GM19193 (cell line): ENCODE data around the gene DPYSL3.

Experiments used
- POLR2A ChIP-seq: IDR thresholded peaks from 4 replicates; pipeline ENCODE4 v1.6.1; 2011; ENCODE audit not compliant: insufficient read depth, insufficient read length; ENCODE audit errors: extremely low read depth

DPYSL3 gene

GRCh38 chr5:147415651-147416050 lies 94.2 kb downstream of the DPYSL3 start:
- no peak for TF ChIP-seq POLR2A

DNA sequence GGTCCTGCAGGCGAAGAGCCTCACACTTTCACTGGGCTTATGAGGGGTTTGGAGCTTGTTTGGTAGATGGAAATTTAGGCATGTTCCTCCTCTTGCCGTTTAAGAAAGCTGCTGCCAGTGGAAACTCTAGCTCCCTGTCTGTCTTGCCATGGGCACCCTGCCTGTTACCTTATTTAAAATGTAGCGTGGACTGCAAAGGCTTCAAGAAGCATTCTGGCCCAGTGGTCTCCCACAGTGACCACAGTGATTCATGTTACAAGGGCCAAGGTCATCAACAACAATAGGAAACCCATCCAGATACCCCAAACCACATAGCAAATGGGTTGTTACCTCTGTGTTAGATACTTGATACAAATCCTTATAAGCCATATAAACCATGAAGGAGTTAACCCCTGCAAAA lies 96.6 kb downstream of the DPYSL3 start:
- TF ChIP-seq POLR2A, result no peak

DNA sequence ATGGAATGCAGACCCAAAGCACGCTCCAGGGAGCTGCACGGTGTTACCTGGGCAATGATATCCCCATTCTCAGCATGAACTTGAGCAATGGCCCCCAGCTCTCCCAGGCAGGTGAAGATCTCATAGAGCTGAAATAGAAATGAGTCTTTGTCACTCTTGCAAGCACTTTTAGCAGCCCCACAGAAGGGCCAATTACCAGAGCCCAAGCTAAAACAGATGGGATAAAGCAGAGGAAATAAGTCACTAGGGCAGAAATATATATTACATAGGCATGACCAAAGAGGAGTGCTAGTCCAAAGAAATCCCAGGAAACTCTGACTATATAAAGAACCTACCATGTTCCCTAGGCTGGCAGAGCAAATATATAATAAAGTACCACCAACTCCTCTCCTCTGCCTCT lies 97.3 kb downstream of the DPYSL3 start:
- no peak for TF ChIP-seq POLR2A

GRCh38 chr5:147411359-147412319 lies 98.2 kb downstream of the DPYSL3 start:
- TF ChIP-seq POLR2A, result no peak

- TF ChIP-seq POLR2A, result no peak
Observed at GRCh38 chr5:147410496-147411358, 99.1 kb downstream of the DPYSL3 start.

- no peak for TF ChIP-seq POLR2A
Observed at GRCh38 chr5:147408980-147409379, 100.9 kb downstream of the DPYSL3 start.

DNA sequence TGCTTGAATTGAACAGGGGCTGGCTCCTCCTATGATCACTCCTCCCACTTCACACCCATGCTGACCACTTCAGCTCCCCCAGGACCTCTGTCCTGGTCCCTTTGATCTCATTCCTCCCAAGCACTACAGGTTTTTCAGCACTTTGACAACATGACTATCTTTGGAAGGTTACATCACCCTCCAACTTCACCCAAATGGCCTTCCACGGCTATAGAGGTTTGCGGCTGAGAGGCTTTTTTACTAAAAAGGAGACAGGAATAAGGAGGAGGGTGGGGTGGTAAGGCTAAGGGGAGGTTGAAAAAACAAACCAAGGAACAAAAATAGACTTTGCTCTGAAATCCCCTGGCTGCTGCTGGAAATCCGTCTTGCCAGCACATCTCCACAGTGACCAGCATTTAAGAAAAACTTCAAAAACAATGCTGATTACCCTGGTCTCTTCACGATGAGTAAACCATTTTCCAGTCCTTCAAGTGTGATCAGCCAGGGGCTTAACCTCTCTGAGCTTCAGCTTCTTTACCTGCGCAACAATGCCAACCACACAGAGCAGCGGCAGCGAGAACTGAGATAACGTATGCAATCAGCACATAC lies 102.7 kb downstream of the DPYSL3 start:
- no peak for TF ChIP-seq POLR2A

GRCh38 chr5:147406636-147407035 lies 103.2 kb downstream of the DPYSL3 start:
- TF ChIP-seq POLR2A, result no peak

GRCh38 chr5:147404706-147405105 lies 105.2 kb downstream of the DPYSL3 start:
- no peak for TF ChIP-seq POLR2A

- no peak for TF ChIP-seq POLR2A
Observed at GRCh38 chr5:147403651-147404640, 105.9 kb downstream of the DPYSL3 start.

- no peak for TF ChIP-seq POLR2A
Observed at GRCh38 chr5:147400881-147401280, 109.0 kb downstream of the DPYSL3 start.

- TF ChIP-seq POLR2A, result no peak
Observed at GRCh38 chr5:147400126-147400809, 109.6 kb downstream of the DPYSL3 start.

GRCh38 chr5:147398860-147399259 lies 111.0 kb downstream of the DPYSL3 start:
- no peak for TF ChIP-seq POLR2A
